Measurements from ENCODE around the gene ERGIC1.

The ERGIC1 gene

DNA sequence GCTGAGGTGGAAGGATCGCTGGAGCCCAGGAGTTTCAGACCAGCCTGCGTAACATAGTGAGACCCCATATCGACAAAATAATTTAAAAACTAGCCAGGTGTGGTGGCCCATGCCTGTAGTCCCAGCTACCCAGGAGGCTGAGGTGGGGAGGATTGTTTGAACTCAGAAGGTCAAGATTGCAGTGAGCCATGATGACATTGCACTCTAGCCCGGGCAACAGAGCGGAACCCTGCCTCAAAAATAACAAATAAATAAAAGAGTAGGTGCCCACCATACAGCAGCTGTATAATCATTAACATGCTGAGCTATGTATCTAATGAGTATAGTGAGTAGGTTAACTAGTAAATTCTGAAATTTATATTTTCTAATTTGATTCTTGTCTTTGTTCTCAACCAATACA is 138.5 kb downstream of the ERGIC1 start:
- TF ChIP-seq CTCF (IDR thresholded peaks at IDR 0.05; ENCODE audit: low read depth, low read length) = no peak
- DNase-seq (ENCODE audit: low read depth, low spot score) = no peak
- no peak overlapping the region for H3K4me3 ChIP-seq (ENCODE audit: low read depth, low read length)
- in situ Hi-C loops (cut with HindIII; ENCODE audit: low sequenced_read_pairs) = no loop called here

GRCh38 chr5:172973127-172973916 is 139.3 kb downstream of the ERGIC1 start:
- DNase-seq (ENCODE audit: low read depth, low spot score) = peak; percentile 45
- TF ChIP-seq CTCF (IDR thresholded peaks at IDR 0.05; ENCODE audit: low read depth, low read length) = no peak
- H3K4me3 ChIP-seq (ENCODE audit: low read depth, low read length) = no peak overlapping the region
- in situ Hi-C loops (cut with HindIII; ENCODE audit: low sequenced_read_pairs) = no loop called here

DNA sequence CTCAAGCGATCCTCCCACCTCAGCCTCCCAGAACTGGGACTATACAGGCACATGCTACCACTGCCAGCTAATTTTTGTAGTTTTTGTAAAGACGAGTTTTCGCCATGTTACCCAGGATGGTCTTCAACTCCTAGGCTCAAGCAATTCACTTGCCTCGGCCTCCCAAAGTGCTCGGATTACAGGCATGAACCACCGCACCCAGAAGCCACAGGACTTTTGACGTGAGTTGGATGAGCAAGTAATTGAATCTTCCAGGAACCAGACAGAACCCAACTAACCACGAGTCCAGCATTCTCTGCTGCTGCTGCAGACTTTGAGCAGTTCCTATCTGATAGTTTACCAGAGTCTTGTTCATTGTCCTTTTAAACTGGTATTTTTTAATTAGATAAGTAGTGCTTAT is 139.9 kb downstream of the ERGIC1 start:
- no peak overlapping the region for H3K4me3 ChIP-seq (ENCODE audit: low read depth, low read length)
- TF ChIP-seq CTCF (IDR thresholded peaks at IDR 0.05; ENCODE audit: low read depth, low read length) = no peak
- DNase-seq (ENCODE audit: low read depth, low spot score) = peak; percentile 46
- in situ Hi-C loops (cut with HindIII; ENCODE audit: low sequenced_read_pairs) = no loop called here

- H3K4me3 ChIP-seq (ENCODE audit: low read depth, low read length) = no peak overlapping the region
- no peak for TF ChIP-seq CTCF (IDR thresholded peaks at IDR 0.05; ENCODE audit: low read depth, low read length)
- in situ Hi-C loops (cut with HindIII; ENCODE audit: low sequenced_read_pairs) = no loop called here
- DNase-seq (ENCODE audit: low read depth, low spot score) = no peak
Measured at GRCh38 chr5:172975289-172975688, 141.2 kb downstream of the ERGIC1 start.

DNA sequence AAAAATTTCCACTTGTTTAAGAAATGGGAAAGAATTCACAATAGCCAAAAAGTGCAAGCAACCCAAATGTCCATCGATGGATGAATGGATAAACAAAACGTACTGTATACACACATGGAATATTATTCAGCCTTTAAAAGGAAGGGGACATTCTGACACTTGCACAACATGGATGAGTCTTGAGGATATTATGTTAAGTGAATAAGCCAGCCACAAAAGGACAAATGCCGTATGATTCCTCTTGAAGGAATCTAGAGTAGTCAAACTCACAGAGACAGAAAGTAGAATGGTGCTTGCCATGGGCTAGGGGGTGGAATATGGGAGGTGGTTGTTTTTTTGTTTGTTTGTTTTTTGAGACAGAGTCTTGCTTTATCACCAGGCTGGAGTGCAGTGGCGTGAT is 145.7 kb downstream of the ERGIC1 start:
- H3K4me3 ChIP-seq (ENCODE audit: low read depth, low read length) = no peak overlapping the region
- no peak for DNase-seq (ENCODE audit: low read depth, low spot score)
- TF ChIP-seq CTCF (IDR thresholded peaks at IDR 0.05; ENCODE audit: low read depth, low read length) = no peak
- in situ Hi-C loops (cut with HindIII; ENCODE audit: low sequenced_read_pairs) = no loop called here

GRCh38 chr5:172981931-172982330 is 147.9 kb downstream of the ERGIC1 start:
- in situ Hi-C loops (cut with HindIII; ENCODE audit: low sequenced_read_pairs) = no loop called here
- no peak for TF ChIP-seq CTCF (IDR thresholded peaks at IDR 0.05; ENCODE audit: low read depth, low read length)
- no peak overlapping the region for H3K4me3 ChIP-seq (ENCODE audit: low read depth, low read length)
- no peak for DNase-seq (ENCODE audit: low read depth, low spot score)
